ENCODE results near the gene P3H2.
"Not testable (repeated sequence)": the region's sequence is repeated elsewhere in the genome, so short reads cannot be mapped to it uniquely, and the experiment has no call there.

The P3H2 gene

GRCh38 chr3:190086191-190086590, 34.5 kb downstream of the P3H2 start:
- no peak for DNase-seq (ENCODE audit: extremely low read depth, low read depth)

GRCh38 chr3:190084983-190085382, 35.7 kb downstream of the P3H2 start:
- DNase-seq (ENCODE audit: extremely low read depth, low read depth): no peak

More at GRCh38 chr3:190086191-190086590, 34.5 kb downstream of the P3H2 start:
- no peak for TF ChIP-seq CTCF (IDR thresholded peaks at IDR 0.05; ENCODE audit: low read depth, low read length)

GRCh38 chr3:190083635-190084034, 37.1 kb downstream of the P3H2 start:
- no peak for TF ChIP-seq CTCF (IDR thresholded peaks at IDR 0.05; ENCODE audit: low read depth, low read length)
- no peak for DNase-seq (ENCODE audit: extremely low read depth, low read depth)

More at GRCh38 chr3:190084983-190085382, 35.7 kb downstream of the P3H2 start:
- TF ChIP-seq CTCF (IDR thresholded peaks at IDR 0.05; ENCODE audit: low read depth, low read length): no peak

GRCh38 chr3:190081389-190081788, 39.3 kb downstream of the P3H2 start:
- DNase-seq (ENCODE audit: extremely low read depth, low read depth): no peak
- no peak for TF ChIP-seq CTCF (IDR thresholded peaks at IDR 0.05; ENCODE audit: low read depth, low read length)

GRCh38 chr3:190079173-190079572, 41.5 kb downstream of the P3H2 start:
- DNase-seq (ENCODE audit: extremely low read depth, low read depth): not testable (repeated sequence)

- DNase-seq (ENCODE audit: extremely low read depth, low read depth): no peak
- TF ChIP-seq CTCF (IDR thresholded peaks at IDR 0.05; ENCODE audit: low read depth, low read length): no peak
These were observed 43.2 kb downstream of the P3H2 start for GRCh38 chr3:190077395-190078045.

- TF ChIP-seq CTCF (IDR thresholded peaks at IDR 0.05; ENCODE audit: low read depth, low read length): no peak
- peak; percentile 89 for DNase-seq (ENCODE audit: extremely low read depth, low read depth)
These were observed 43.9 kb downstream of the P3H2 start for GRCh38 chr3:190076601-190077394.
